OCI-LY7 (cell line): ENCODE data around the gene AQR.

Experiments
- EZH2phosphoT487 ChIP-seq: fragments of 200-600 bp; sonication (generic); IDR thresholded peaks from 2 replicates; pipeline ENCODE4 v1.6.1; 2018; ENCODE audit warnings: low read depth, borderline replicate concordance, mild to moderate bottlenecking, mixed run types, antibody characterized with exemption, low read length, moderate library complexity, mixed read lengths
- TF ChIP-seq, protein P1 (sequence below): fragments of 200-600 bp; sonication (generic); conservative IDR thresholded peaks from 2 replicates; pipeline ENCODE4 v1.5.1; 2014; ENCODE audit warnings: mild to moderate bottlenecking, antibody characterized with exemption, low read length, moderate library complexity, mixed read lengths

DNA sequence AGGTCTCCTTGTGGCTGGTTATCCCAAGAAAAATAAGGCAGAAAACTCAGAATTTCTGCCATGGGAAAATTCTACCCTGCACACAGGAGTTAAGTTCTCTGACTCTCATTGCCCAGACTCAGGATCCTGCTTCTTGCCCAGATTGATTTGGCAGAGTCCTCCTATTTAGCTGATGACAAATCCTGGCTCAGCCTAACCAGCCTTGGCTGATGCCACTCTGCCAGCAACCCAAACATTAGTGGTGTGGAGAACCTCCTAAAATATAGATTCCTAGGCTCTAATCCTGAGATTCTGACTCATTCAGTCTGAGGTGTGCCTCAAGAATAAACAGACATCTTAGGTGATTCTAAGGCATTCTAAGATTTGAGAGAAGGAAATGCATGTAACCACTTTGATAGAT, 113.6 kb downstream of the AQR start:
- TF ChIP-seq, protein P1, sequence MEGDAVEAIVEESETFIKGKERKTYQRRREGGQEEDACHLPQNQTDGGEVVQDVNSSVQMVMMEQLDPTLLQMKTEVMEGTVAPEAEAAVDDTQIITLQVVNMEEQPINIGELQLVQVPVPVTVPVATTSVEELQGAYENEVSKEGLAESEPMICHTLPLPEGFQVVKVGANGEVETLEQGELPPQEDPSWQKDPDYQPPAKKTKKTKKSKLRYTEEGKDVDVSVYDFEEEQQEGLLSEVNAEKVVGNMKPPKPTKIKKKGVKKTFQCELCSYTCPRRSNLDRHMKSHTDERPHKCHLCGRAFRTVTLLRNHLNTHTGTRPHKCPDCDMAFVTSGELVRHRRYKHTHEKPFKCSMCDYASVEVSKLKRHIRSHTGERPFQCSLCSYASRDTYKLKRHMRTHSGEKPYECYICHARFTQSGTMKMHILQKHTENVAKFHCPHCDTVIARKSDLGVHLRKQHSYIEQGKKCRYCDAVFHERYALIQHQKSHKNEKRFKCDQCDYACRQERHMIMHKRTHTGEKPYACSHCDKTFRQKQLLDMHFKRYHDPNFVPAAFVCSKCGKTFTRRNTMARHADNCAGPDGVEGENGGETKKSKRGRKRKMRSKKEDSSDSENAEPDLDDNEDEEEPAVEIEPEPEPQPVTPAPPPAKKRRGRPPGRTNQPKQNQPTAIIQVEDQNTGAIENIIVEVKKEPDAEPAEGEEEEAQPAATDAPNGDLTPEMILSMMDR = no peak
- no peak for TF ChIP-seq EZH2phosphoT487
